HFFc6 (cell line): ENCODE data around the gene CENPP. TPM values are rescaled to one million over a fixed set of nuclear protein-coding genes. Genes with fewer than 3 reads are reported as not detected.

Source experiments
- DNase-seq: peaks from one replicate; pipeline ENCODE4 v3.0.0-alpha.2; 2018
- H3K27ac Mint-ChIP-seq: 2 replicates; pipeline ENCODE4 v1.8.0; 2020; ENCODE audit warnings: mild to moderate bottlenecking, mixed read lengths
- H3K27me3 Mint-ChIP-seq: 2 replicates; pipeline ENCODE4 v1.8.0; 2021; ENCODE audit warnings: mild to moderate bottlenecking, moderate library complexity, mixed read lengths; ENCODE audit not compliant: insufficient read depth
- H3K36me3 Mint-ChIP-seq: 2 replicates; pipeline ENCODE4 v1.8.0; 2021; ENCODE audit warnings: low read depth, mixed read lengths
- H3K4me1 Mint-ChIP-seq: 2 replicates; pipeline ENCODE4 v1.8.0; 2020; ENCODE audit warnings: low read depth, mixed read lengths
- H3K4me3 Mint-ChIP-seq: 2 replicates; pipeline ENCODE4 v1.8.0; 2020; ENCODE audit warnings: mild to moderate bottlenecking, moderate library complexity, mixed read lengths
- H3K9me3 Mint-ChIP-seq: 2 replicates; pipeline ENCODE4 v1.8.0; 2020; ENCODE audit warnings: mild to moderate bottlenecking, mixed read lengths
- CTCF ChIP-seq: fragments of 200-600 bp; sonication (generic); IDR thresholded peaks from 2 replicates; pipeline ENCODE4 v1.5.0; 2021; ENCODE audit warnings: antibody characterized with exemption, mild to moderate bottlenecking
- total RNA-seq, 6 experiments: library from RNA; stranded (reverse); fragmentation: NEBNext Ultra II Directional; extraction: Animal tissue kit (Norgen Biotek cat#: 25700); gene quantifications; 2 replicates in 1 of 6; 3 replicates in 5 of 6; pipeline ENCODE4 v1.2.3, GENCODE V29; 2021

Gene CENPP
- total RNA-seq, 6 experiments from 2014 or later = 3.0 to 7.0 (median 6.0) TPM

GRCh38 chr9:92545002-92545510 lies 219.3 kb downstream of the CENPP start:
- no peak overlapping the region for H3K27ac Mint-ChIP-seq
- no peak for DNase-seq
- peaks cover 10% of the 10 kb centered on the region; the same call in 1 of the 2 replicates for H3K36me3 Mint-ChIP-seq
- no peak for TF ChIP-seq CTCF
- no peaks in the 10 kb centered on the region for H3K27me3 Mint-ChIP-seq
- no peak overlapping the region for H3K4me3 Mint-ChIP-seq
- H3K4me1 Mint-ChIP-seq = no peaks in the 10 kb centered on the region
- peaks cover 12% of the 10 kb centered on the region; the same call in 1 of the 2 replicates for H3K9me3 Mint-ChIP-seq

GRCh38 chr9:92547356-92547755 lies 221.6 kb downstream of the CENPP start:
- no peak overlapping the region for H3K4me3 Mint-ChIP-seq
- H3K4me1 Mint-ChIP-seq = no peaks in the 10 kb centered on the region
- DNase-seq = no peak

GRCh38 chr9:92550765-92551164 lies 225.0 kb downstream of the CENPP start:
- no peak overlapping the region for H3K4me3 Mint-ChIP-seq
- TF ChIP-seq CTCF = no peak
- no peak overlapping the region for H3K27ac Mint-ChIP-seq
- H3K27me3 Mint-ChIP-seq = no peaks in the 10 kb centered on the region; the same call in 1 of the 2 replicates
- peaks cover 5% of the 10 kb centered on the region; the same call in 1 of the 2 replicates for H3K36me3 Mint-ChIP-seq
- DNase-seq = no peak
- H3K9me3 Mint-ChIP-seq = peaks cover 5% of the 10 kb centered on the region; the same call in 1 of the 2 replicates
- H3K4me1 Mint-ChIP-seq = no peaks in the 10 kb centered on the region

More at GRCh38 chr9:92547356-92547755, 221.6 kb downstream of the CENPP start:
- peaks cover 12% of the 10 kb centered on the region; the same call in 1 of the 2 replicates for H3K9me3 Mint-ChIP-seq
- H3K27ac Mint-ChIP-seq = no peak overlapping the region
- TF ChIP-seq CTCF = no peak
- H3K27me3 Mint-ChIP-seq = no peaks in the 10 kb centered on the region; the same call in 1 of the 2 replicates
- H3K36me3 Mint-ChIP-seq = peaks cover 10% of the 10 kb centered on the region; the same call in 1 of the 2 replicates

GRCh38 chr9:92558612-92559374 lies 233.0 kb downstream of the CENPP start:
- H3K4me1 Mint-ChIP-seq = peaks cover 24% of the 10 kb centered on the region
- no peak for TF ChIP-seq CTCF
- no peaks in the 10 kb centered on the region for H3K36me3 Mint-ChIP-seq
- no peaks in the 10 kb centered on the region; the same call in 1 of the 2 replicates for H3K27me3 Mint-ChIP-seq
- H3K9me3 Mint-ChIP-seq = no peaks in the 10 kb centered on the region
- no peak for DNase-seq
- no peak overlapping the region for H3K4me3 Mint-ChIP-seq
- no peak overlapping the region for H3K27ac Mint-ChIP-seq

DNA sequence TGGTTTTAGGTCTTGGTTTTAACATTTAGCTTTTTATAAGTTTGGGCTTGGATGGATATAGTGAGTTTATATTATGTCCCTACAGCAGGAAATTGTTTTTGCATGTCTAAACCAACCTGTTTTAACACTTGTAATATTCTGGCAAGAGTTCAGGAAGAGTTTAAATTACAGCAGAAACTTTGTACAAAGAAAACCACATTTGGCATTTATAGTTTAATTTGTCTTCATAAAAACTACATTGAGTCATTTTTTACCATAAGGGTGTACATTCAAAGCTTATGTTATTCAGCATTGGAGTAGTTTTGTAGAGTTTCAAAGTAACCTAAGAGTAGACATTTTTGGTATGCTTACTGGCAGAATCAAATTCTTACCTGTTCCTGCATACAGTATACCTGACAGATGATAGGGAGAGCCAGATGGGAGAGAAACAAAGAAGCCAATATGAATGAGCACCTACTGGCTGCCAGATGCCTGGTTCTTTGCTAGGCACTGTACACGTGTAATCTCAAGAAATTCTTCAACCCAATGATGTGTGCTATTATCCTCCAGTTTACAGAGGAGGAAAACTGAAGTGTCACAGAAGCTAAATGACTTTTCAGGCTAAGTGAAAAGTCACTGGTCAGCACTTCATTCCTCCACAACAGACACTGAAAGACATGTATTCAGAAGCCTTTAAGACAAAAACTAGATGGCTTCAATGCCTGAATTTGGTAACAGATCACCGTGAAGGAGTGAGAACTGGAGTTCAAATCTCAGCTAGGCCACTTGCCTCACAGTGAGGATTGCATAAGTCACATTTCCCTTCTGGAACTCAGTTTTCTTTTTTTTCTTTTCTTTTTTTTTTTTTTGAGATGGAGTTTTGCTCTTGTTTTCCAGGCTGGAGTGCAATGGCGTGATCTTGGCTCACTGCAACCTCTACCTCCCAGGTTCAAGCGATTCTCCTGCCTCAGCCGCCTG lies 235.9 kb downstream of the CENPP start:
- no peak for DNase-seq
- H3K4me1 Mint-ChIP-seq = peaks cover 32% of the 10 kb centered on the region
- H3K9me3 Mint-ChIP-seq = no peaks in the 10 kb centered on the region
- H3K4me3 Mint-ChIP-seq = no peak overlapping the region
- no peak overlapping the region for H3K27ac Mint-ChIP-seq
- H3K36me3 Mint-ChIP-seq = no peaks in the 10 kb centered on the region
- no peaks in the 10 kb centered on the region; the same call in 1 of the 2 replicates for H3K27me3 Mint-ChIP-seq
- TF ChIP-seq CTCF = no peak
